Measurements from ENCODE around the gene POLD4. TPM values are rescaled to one million over a fixed set of nuclear protein-coding genes. Genes with fewer than 3 reads are reported as not detected.
"Not testable (repeated sequence)": the region's sequence is repeated elsewhere in the genome, so short reads cannot be mapped to it uniquely, and the experiment has no call there.

The POLD4 gene
- total and polyA plus RNA-seq, 5 experiments from 2014 or later: 87.7 to 110 (median 102) TPM

DNA sequence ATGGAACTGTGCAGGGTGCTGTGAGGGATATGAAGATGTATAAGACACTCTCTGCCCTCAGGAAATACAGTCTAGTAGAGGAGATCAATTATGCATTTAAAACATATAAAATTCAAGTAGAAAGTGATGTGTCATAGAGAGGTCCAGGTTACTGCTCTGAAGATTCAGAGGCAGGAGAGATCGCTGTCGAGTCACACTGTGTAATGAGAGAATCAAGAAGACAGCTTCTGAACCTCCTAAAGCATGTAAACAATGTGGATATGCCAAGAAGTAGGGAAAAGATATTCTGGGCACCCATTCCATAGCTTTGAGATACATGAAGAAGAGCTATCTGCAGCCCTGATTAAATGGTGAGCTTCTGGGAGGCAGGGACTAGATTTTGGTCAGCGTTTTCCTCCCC, 33.3 kb downstream of the POLD4 start:
- Mint-ChIP-seq H3K4me3 (no peak overlapping the region), H3K36me3 (peaks cover 0 to 7% (median 2%) of the 10 kb centered on the region in 3 donors), H3K27ac (peak overlapping the region in 2 of 10 donors; percentile 19 to 37), H3K27me3 (no peaks in the 10 kb centered on the region), H3K9me3 (no peaks in the 10 kb centered on the region), H3K4me1 (peaks cover 12 to 33% (median 24%) of the 10 kb centered on the region in 4 donors)
- no peak for ATAC-seq
- POLR2A ChIA-PET: interaction anchor here (1.6 to 49.2 kb wide), 2 partner anchors 24 to 42 kb away, joined by 4 to 2293 read pairs; partner anchors contain the start of genes ANKRD13D and GRK2
- DNase-seq: no peak

DNA sequence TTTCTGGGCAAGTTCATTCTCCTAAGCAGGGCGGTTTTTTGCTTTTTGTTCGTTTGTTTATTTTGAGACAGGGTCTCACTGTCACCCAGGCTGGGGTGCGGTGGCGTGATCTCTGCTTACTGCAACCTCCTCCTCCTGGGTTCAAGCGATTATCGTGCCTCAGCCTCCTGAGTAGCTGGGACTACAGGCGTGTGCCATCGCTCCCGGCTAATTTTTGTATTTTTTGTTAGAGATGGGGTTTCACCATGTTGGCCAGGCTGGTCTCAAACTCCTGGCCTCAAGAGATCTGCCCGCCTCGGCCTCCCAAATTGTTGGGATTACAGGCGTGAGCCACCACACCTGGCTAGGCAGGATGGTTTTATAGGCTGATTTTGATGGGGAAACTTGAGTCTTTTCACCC, 34.5 kb downstream of the POLD4 start:
- not testable (repeated sequence) for H3K27me3 Mint-ChIP-seq, H3K36me3 Mint-ChIP-seq, H3K9me3 Mint-ChIP-seq, ATAC-seq, DNase-seq
- peaks cover 12 to 39% (median 27%) of the 10 kb centered on the region in 4 donors for H3K4me1 Mint-ChIP-seq
- POLR2A ChIA-PET: interaction anchor here (0.6 to 49.2 kb wide), 6 partner anchors 14 to 41 kb away, joined by 3 to 2293 read pairs (median 6); partner anchors contain the start of genes ANKRD13D, GRK2 and POLD4
- peak overlapping the region; percentile 93 to 100 (median 99) for H3K4me3 Mint-ChIP-seq
- H3K27ac Mint-ChIP-seq: peak overlapping the region in 5 of 10 donors; percentile 36 to 98 (median 80)

DNA sequence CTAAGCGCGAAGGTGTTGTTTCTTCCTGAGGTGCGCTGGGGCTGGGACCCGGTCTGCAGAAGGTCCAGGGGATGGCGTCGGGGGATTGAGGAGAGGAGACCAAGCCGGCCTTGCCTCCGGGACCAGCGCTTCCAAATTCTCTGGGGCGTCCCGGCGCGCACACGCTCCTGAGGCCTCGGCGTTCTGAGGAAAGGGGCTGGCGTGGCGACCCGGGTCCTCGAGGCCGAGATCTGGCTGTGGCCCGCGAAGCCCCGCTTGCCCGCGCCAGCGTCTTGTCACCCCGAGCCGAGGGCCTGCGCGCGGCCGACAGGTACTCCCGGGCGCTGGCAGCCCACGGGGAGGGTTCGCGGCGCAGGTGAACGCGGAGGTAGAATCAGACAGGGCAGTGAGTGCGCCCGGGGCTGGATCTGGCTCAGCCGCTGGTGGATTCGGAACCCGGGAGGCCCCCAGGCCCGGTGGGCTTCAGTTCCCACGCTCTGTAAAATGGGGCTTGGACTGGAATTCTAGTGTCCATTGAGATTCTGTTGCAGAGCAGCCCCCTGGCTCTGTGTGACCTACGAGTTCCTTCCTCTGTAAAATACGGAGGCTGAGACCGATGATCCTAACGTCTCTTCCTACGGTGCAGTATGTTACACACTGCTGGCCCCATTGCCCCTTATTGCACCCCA, 35.3 kb downstream of the POLD4 start:
- peak overlapping the region; percentile 93 to 100 (median 99) for H3K4me3 Mint-ChIP-seq
- H3K4me1 Mint-ChIP-seq: peaks cover 17 to 47% (median 33%) of the 10 kb centered on the region in 4 donors
- ATAC-seq (peak; percentile 53 to 54), DNase-seq (peak in 4 of 10 donors; percentile 16 to 41 (median 28))
- H3K27ac Mint-ChIP-seq: peak overlapping the region; percentile 89 to 98 (median 96)
- H3K27me3 Mint-ChIP-seq: no peaks in the 10 kb centered on the region
- H3K36me3 Mint-ChIP-seq: no peaks in the 10 kb centered on the region
- POLR2A ChIA-PET: interaction anchor here (0.5 to 49.2 kb wide), 18 partner anchors 9 to 119 kb away, joined by 3 to 2293 read pairs (median 4); partner anchors contain the start of genes ANKRD13D, GRK2, POLD4 and PTPRCAP
- no peaks in the 10 kb centered on the region for H3K9me3 Mint-ChIP-seq

DNA sequence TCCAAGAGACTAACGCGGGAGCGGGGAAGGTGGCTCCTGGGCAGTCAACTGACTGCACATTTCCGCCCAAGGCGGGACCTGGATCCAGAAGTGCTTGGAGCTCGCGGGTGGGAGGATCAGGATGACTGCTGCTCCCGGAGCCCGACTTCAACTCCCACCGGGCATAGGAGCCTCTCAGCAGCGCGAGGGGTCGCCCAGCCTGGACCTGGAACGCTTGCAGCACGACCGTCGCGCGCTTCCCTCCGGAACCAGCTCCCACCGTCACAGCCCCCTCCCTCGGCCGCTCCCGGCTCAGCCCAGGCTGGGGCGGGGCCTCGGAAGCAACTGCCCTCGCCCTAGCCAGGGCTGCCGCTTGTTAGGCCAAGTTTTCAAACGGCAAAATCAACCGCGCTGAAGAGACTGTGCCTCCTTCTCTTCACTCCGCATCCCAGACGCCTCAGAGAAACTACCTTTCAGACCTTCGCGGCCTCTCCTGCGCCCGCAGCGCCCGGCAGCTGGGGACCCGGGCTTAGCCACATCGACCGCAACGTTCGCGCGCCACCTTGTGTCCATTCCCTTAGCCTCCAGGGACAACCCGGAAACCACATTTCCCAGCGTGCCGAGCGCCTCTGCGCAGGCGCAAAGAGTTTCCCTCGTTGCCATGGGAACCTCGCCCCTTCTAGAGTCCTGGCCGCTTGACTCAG, 36.0 kb downstream of the POLD4 start:
- Mint-ChIP-seq H3K36me3 (no peaks in the 10 kb centered on the region), H3K4me1 (peaks cover 22 to 54% (median 40%) of the 10 kb centered on the region in 4 donors), H3K27ac (peak overlapping the region; percentile 89 to 98 (median 96)), H3K27me3 (no peaks in the 10 kb centered on the region), H3K9me3 (no peaks in the 10 kb centered on the region), H3K4me3 (peak overlapping the region; percentile 93 to 100 (median 99))
- POLR2A ChIA-PET: interaction anchor here (0.5 to 49.2 kb wide), 17 partner anchors 9 to 1823 kb away, joined by 3 to 2293 read pairs (median 5); partner anchors contain the start of genes ANKRD13D, GRK2, POLD4 and PTPRCAP
- DNase-seq (peak; percentile 92 to 99 (median 98)), ATAC-seq (peak; percentile 88 to 89)

DNA sequence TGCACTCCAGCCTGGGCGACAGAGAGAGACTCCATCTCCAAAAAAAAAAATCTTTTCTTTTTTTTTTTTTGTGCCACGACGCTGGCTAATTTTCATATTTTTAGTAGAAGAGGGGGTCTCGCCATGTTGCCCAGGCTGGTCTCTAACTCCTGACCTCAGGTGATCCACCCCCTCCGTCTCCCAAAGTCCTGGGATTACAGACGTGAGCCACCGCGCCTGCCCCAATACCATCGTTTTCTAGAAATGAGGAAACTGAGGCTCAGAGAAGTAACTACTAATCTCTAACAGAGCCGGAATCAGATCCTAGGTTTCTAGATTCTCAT, 36.5 kb downstream of the POLD4 start:
- H3K4me1 Mint-ChIP-seq: peaks cover 25 to 59% (median 45%) of the 10 kb centered on the region in 4 donors
- ATAC-seq (no peak), DNase-seq (no peak)
- POLR2A ChIA-PET: interaction anchor here (0.5 to 49.2 kb wide), 15 partner anchors 8 to 1822 kb away, joined by 3 to 2293 read pairs (median 5); partner anchors contain the start of genes ANKRD13D, GRK2, POLD4 and SSH3
- H3K27ac Mint-ChIP-seq: peak overlapping the region in 9 of 10 donors; percentile 43 to 98 (median 94)
- H3K9me3 Mint-ChIP-seq: no peaks in the 10 kb centered on the region
- no peaks in the 10 kb centered on the region for H3K36me3 Mint-ChIP-seq
- H3K27me3 Mint-ChIP-seq: no peaks in the 10 kb centered on the region
- peak overlapping the region; percentile 93 to 100 (median 99) for H3K4me3 Mint-ChIP-seq

DNA sequence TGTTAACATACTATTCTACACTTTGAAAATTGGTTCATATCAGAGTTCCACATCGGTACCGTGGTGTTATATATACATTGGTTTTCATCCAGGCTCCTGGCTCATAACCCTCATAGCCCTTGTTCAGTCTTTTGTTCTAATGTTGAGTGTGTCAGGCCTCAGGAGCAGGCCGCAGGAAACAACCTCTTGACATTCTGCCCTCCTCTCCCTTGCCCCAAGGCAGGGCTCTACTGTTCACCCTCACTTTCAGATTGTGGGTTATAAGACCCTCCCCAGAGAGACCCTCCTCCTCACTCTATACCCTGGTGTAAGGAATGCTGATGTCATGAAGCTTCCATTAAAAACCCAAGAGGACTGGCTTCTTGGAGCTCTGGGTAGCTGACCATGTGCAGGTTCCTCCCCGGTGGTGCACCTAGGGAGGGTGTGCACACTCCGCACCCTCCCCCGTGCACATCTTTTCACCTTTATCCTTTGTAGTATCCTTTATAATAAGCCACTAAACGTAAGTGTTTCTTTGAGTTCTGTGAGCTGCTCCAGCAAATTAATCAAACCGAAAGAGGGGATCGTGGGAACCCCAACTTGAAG, 37.9 kb downstream of the POLD4 start:
- H3K4me3 Mint-ChIP-seq: peak overlapping the region in 7 of 10 donors; percentile 8 to 99 (median 64)
- H3K9me3 Mint-ChIP-seq: no peaks in the 10 kb centered on the region
- no peaks in the 10 kb centered on the region for H3K27me3 Mint-ChIP-seq
- H3K27ac Mint-ChIP-seq: peak overlapping the region in 7 of 10 donors; percentile 17 to 80 (median 44)
- H3K4me1 Mint-ChIP-seq: peaks cover 25 to 59% (median 50%) of the 10 kb centered on the region in 4 donors
- DNase-seq (no peak), ATAC-seq (no peak)
- H3K36me3 Mint-ChIP-seq: no peaks in the 10 kb centered on the region
- POLR2A ChIA-PET: interaction anchor here (1.5 to 49.2 kb wide), 4 partner anchors 13 to 74 kb away, joined by 3 to 2293 read pairs (median 47); partner anchors contain the start of genes ANKRD13D, GRK2, POLD4 and SSH3

DNA sequence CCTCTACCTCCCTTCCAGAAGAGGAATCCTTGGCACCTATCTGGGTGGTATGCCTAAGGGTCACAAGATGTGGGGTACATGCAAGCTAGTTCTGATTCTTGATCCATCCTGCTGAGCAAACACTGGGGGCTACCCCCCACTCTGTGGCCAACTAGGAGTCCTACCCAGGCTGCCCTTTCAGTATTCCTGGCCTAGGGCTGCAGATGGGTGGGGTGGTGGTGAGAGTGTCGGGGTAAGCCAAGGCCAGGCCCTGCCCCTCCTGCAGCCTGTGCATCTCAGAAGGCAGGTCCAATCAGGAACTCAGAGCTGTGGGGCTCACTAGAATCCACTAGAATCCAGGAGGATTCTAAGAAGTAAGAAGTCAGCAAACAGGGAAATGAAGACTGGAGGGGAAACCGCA, 39.1 kb downstream of the POLD4 start:
- H3K4me1 Mint-ChIP-seq: peaks cover 20 to 52% (median 48%) of the 10 kb centered on the region in 4 donors
- peak overlapping the region in 6 of 10 donors; percentile 40 to 89 (median 61) for H3K27ac Mint-ChIP-seq
- ATAC-seq: no peak
- H3K27me3 Mint-ChIP-seq: no peaks in the 10 kb centered on the region
- H3K4me3 Mint-ChIP-seq: peak overlapping the region in 3 of 10 donors; percentile 9 to 59 (median 33)
- no peak for DNase-seq
- no peaks in the 10 kb centered on the region for H3K36me3 Mint-ChIP-seq
- POLR2A ChIA-PET: interaction anchor here (0.6 to 49.2 kb wide), 4 partner anchors 12 to 39 kb away, joined by 3 to 2293 read pairs (median 47); partner anchors contain the start of genes ANKRD13D, GRK2, POLD4 and SSH3
- no peaks in the 10 kb centered on the region for H3K9me3 Mint-ChIP-seq

DNA sequence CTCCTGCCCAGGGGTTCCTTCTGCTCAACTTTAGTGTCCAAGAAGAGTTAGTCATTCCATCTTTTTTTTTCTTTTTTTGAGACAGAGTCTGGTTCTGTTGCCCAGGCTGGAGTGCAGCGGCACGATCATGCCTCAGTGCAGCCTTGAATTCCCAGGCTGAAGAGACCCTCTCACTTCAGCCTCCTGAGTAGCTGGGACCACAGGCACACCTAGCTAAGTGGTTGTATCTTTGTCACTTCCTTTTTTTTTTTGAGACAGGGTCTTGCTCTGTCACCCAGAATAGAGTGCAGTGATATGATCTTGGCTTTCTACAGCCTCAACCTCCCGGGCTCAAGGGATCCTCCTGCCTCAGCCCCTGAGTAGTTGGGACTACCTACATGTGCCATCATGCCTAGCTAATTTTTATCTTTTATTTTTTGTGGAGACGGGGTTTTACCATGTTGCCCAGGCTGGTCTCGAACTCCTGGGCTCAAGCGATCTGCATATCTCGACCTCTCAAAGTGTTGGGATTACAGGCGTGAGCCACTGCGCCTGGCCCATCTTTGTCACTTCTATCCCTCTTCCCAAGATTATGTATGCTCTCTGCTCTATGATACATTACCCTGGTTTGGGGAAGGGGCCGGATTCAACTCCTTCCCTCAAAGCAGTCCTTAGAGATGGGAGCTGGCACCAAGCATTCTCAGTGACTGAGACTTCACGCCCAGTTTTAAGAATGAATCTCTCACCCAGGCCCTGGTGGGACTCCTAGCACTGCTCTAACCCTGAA, 40.0 kb downstream of the POLD4 start:
- H3K36me3 Mint-ChIP-seq: no peaks in the 10 kb centered on the region
- H3K27ac Mint-ChIP-seq: peak overlapping the region; percentile 73 to 98 (median 88)
- POLR2A ChIA-PET: interaction anchor here (0.6 to 49.2 kb wide), 3 partner anchors 11 to 88 kb away, joined by 3 to 2293 read pairs (median 85); partner anchors contain the start of genes ANKRD13D, GRK2, PPP1CA and SSH3
- H3K9me3 Mint-ChIP-seq: no peaks in the 10 kb centered on the region
- ATAC-seq (no peak), DNase-seq (no peak)
- peak overlapping the region in 7 of 10 donors; percentile 4 to 51 (median 20) for H3K4me3 Mint-ChIP-seq
- H3K4me1 Mint-ChIP-seq: peaks cover 19 to 43% (median 39%) of the 10 kb centered on the region in 4 donors
- H3K27me3 Mint-ChIP-seq: no peaks in the 10 kb centered on the region

DNA sequence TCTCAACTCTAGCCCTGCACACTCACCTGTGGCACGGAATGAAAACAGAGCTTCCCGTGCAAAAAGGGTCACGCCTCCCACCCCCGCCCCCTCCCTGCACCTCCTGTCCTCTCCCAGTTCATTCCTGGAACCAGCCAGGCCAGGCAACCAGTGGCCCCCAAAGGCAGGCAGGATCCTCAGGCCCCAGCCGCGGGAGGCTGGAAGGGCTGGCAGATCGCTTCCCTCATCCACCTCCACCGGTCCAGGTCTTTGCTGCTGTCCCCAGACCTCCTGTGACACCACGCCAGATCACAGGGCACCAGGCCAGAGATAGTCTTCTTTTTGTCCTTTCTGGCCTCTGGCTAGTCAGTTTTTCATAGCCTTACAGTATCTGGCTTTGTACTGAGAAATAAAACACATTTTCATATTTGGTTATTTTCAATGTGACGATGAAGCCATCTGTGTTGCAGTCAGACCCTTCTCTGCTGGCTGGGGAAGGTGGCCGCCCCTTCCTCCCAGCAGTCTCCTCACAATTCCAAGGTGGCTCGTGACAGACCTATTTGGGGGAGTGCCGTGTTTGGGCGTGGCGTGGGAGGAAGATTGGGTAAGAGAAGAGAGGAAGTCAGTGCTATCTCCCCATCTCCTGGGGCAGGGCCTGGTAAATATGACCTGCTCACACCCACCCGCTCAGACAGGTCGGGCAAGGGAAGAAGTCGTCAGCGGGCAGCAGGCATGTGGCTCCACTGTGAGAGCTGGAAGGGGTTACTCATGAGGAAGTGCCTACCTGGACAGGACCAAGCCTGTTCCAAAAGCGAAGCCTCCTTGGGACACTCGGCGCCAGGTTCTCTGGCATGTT, 40.9 kb downstream of the POLD4 start:
- no peak for DNase-seq
- Mint-ChIP-seq H3K9me3 (no peaks in the 10 kb centered on the region), H3K4me1 (peaks cover 16 to 39% (median 33%) of the 10 kb centered on the region in 4 donors), H3K27me3 (no peaks in the 10 kb centered on the region), H3K4me3 (peak overlapping the region in 8 of 10 donors; percentile 44 to 76 (median 62)), H3K36me3 (no peaks in the 10 kb centered on the region), H3K27ac (peak overlapping the region; percentile 73 to 98 (median 90))
- ATAC-seq: peak in 1 of 2 donors; percentile 14
- POLR2A ChIA-PET: interaction anchor here (0.6 to 49.2 kb wide), 3 partner anchors 10 to 89 kb away, joined by 3 to 2293 read pairs (median 85); partner anchors contain the start of genes ANKRD13D, GRK2, PPP1CA and SSH3

DNA sequence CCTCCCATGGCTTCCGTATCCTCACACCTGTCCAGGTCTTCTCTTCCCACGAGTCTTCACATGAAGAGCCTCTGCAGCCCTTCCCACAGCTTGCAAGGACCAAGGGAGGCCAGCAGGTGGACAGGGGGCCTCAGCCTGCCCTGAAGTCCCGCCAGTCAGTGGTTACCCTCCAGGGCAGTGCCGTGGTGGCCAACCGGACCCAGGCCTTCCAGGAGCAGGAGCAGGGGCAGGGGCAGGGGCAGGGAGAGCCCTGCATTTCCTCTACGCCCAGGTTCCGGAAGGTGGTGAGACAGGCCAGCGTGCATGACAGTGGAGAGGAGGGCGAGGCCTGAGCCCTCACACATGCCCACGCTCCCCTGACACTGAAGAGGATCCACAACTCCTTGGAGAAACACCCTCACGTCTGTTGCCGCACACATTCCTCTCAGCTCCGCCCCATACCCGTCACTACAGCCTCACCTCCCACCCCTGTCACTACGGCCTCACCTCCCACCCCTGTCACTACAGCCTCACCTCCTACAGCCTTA, 41.7 kb downstream of the POLD4 start:
- Mint-ChIP-seq H3K36me3 (no peaks in the 10 kb centered on the region), H3K4me1 (peaks cover 14 to 37% (median 27%) of the 10 kb centered on the region in 4 donors), H3K27ac (peak overlapping the region in 7 of 10 donors; percentile 31 to 98 (median 85)), H3K4me3 (peak overlapping the region in 1 of 10 donors; percentile 27), H3K9me3 (no peaks in the 10 kb centered on the region), H3K27me3 (no peaks in the 10 kb centered on the region)
- POLR2A ChIA-PET: interaction anchor here (8.6 to 49.2 kb wide), 2 partner anchors 9 to 33 kb away, joined by 85 to 2293 read pairs; partner anchors contain the start of genes ANKRD13D, GRK2 and SSH3
- ATAC-seq: peak in 1 of 2 donors; percentile 27
- no peak for DNase-seq
